Stimulated activated CD8-positive, alpha-beta memory T cell treated with anti-CD3 and anti-CD28 coated beads, Interleukin-4, amount 100 ng/mL, for 24 hours (primary cell): ENCODE measurements around the gene KIAA0040.

ENCODE experiments used
- DNase-seq: peaks from one replicate; pipeline ENCODE4 v3.0.0-alpha.2; 2020; ENCODE audit warnings: low read depth

The KIAA0040 gene

GRCh38 chr1:175192630-175193526 is at the start of gene KIAA0040:
Gene KIAA0040, minus strand, starts transcription at chr1:175192776. Its CDS starts 31,763 bp downstream, at chr1:175161013.
- DNase-seq: peak; percentile 72

GRCh38 chr1:175237389-175237788 is 44.8 kb upstream of the KIAA0040 start:
- DNase-seq: no peak

- no peak for DNase-seq
Observed at GRCh38 chr1:175234639-175235038, 42.1 kb upstream of the KIAA0040 start.

- DNase-seq: no peak
Observed at GRCh38 chr1:175232335-175232734, 39.8 kb upstream of the KIAA0040 start.

GRCh38 chr1:175225805-175226129 is 33.2 kb upstream of the KIAA0040 start:
- no peak for DNase-seq

GRCh38 chr1:175222296-175222938 is 29.8 kb upstream of the KIAA0040 start:
- no peak for DNase-seq

GRCh38 chr1:175221557-175222175 is 29.1 kb upstream of the KIAA0040 start:
- DNase-seq: no peak

GRCh38 chr1:175220853-175221556 is 28.4 kb upstream of the KIAA0040 start:
- no peak for DNase-seq

GRCh38 chr1:175219774-175220173 is 27.2 kb upstream of the KIAA0040 start:
- DNase-seq: no peak

- no peak for DNase-seq
Observed at GRCh38 chr1:175218786-175219434, 26.3 kb upstream of the KIAA0040 start.

- DNase-seq: no peak
Observed at GRCh38 chr1:175217721-175218531, 25.4 kb upstream of the KIAA0040 start.

- DNase-seq: no peak
Observed at GRCh38 chr1:175216444-175216843, 23.9 kb upstream of the KIAA0040 start.

GRCh38 chr1:175211656-175212055 is 19.1 kb upstream of the KIAA0040 start:
- DNase-seq: no peak

- DNase-seq: no peak
Observed at GRCh38 chr1:175210744-175211143, 18.2 kb upstream of the KIAA0040 start.

- no peak for DNase-seq
Observed at GRCh38 chr1:175209493-175209921, 16.9 kb upstream of the KIAA0040 start.

- DNase-seq: no peak
Observed at GRCh38 chr1:175208773-175209492, 16.4 kb upstream of the KIAA0040 start.

GRCh38 chr1:175207971-175208370 is 15.4 kb upstream of the KIAA0040 start:
- no peak for DNase-seq

GRCh38 chr1:175206687-175207086 is 14.1 kb upstream of the KIAA0040 start:
- DNase-seq: no peak

GRCh38 chr1:175204330-175204729 is 11.8 kb upstream of the KIAA0040 start:
- no peak for DNase-seq

- no peak for DNase-seq
Observed at GRCh38 chr1:175203570-175204068, 11.0 kb upstream of the KIAA0040 start.
